Activated CD4-positive, alpha-beta T cell treated with anti-CD3 and anti-CD28 coated beads, Interleukin-2, amount 50 U/mL, for 48 hours (primary cell): ENCODE measurements around the gene SLC16A3.
"Not testable (repeated sequence)": the region's sequence is repeated elsewhere in the genome, so short reads cannot be mapped to it uniquely, and the experiment has no call there.

ENCODE experiments used
- DNase-seq, 2 experiments: peaks; one replicate each; pipeline ENCODE4 v3.0.0-alpha.2; 2020

The SLC16A3 gene

GRCh38 chr17:82228842-82229697 is at the start of gene SLC16A3:
SLC16A3 (plus strand) TSS chr17:82229042; CDS start chr17:82236009, 6,967 bp downstream.
- peak; percentile 63 to 67 for DNase-seq

GRCh38 chr17:82179412-82179811 is 49.4 kb upstream of the SLC16A3 start:
- DNase-seq, result no peak

- DNase-seq, result no peak
These were observed 48.8 kb upstream of the SLC16A3 start for GRCh38 chr17:82179946-82180475.

- DNase-seq, result no peak
These were observed 47.9 kb upstream of the SLC16A3 start for GRCh38 chr17:82180776-82181528.

GRCh38 chr17:82184761-82185160 is 44.1 kb upstream of the SLC16A3 start:
- DNase-seq, result no peak

GRCh38 chr17:82186221-82186620 is 42.6 kb upstream of the SLC16A3 start:
- DNase-seq, result no peak

- DNase-seq, result no peak
These were observed 41.3 kb upstream of the SLC16A3 start for GRCh38 chr17:82187500-82187899.

GRCh38 chr17:82188001-82188961 is 40.6 kb upstream of the SLC16A3 start:
- DNase-seq, result no peak

GRCh38 chr17:82193050-82193449 is 35.8 kb upstream of the SLC16A3 start:
- DNase-seq, result not testable (repeated sequence)

GRCh38 chr17:82193520-82194220 is 35.2 kb upstream of the SLC16A3 start:
- no peak for DNase-seq

GRCh38 chr17:82194765-82195164 is 34.1 kb upstream of the SLC16A3 start:
- no peak for DNase-seq

- DNase-seq, result no peak
These were observed 32.9 kb upstream of the SLC16A3 start for GRCh38 chr17:82195675-82196672.

- peak in 1 of 2 experiments; percentile 18 for DNase-seq
These were observed 30.8 kb upstream of the SLC16A3 start for GRCh38 chr17:82198092-82198491.

- DNase-seq, result no peak
These were observed 29.3 kb upstream of the SLC16A3 start for GRCh38 chr17:82199496-82199895.

- DNase-seq, result no peak
These were observed 28.7 kb upstream of the SLC16A3 start for GRCh38 chr17:82200135-82200534.

- peak; percentile 51 to 67 for DNase-seq
These were observed 27.9 kb upstream of the SLC16A3 start for GRCh38 chr17:82200743-82201497.

- DNase-seq, result no peak
These were observed 27.3 kb upstream of the SLC16A3 start for GRCh38 chr17:82201498-82201910.

GRCh38 chr17:82202981-82203380 is 25.9 kb upstream of the SLC16A3 start:
- peak in 1 of 2 experiments; percentile 40 for DNase-seq

- no peak for DNase-seq
These were observed 24.9 kb upstream of the SLC16A3 start for GRCh38 chr17:82203920-82204319.
